HEK293 (cell line): ENCODE results near the gene HS3ST3A1.

Experiments used
- CTCF ChIP-seq: fragments of 450-650 bp; formaldehyde crosslinking; IDR thresholded peaks from 2 replicates; pipeline ENCODE4 v1.5.1; 2016; ENCODE audit warnings: missing biosample characterization, missing genetic modification characterization
- MYNN ChIP-seq: fragments of 450-650 bp; formaldehyde crosslinking; IDR thresholded peaks from 2 replicates; pipeline ENCODE4 v1.5.1; 2016; ENCODE audit warnings: missing biosample characterization, missing genetic modification characterization, borderline replicate concordance
- PBX3 ChIP-seq: sonication (generic); formaldehyde crosslinking; IDR thresholded peaks from 2 replicates; pipeline ENCODE4 v1.8.1; 2022; ENCODE audit warnings: mild to moderate bottlenecking, moderate library complexity, missing genetic modification reagents
- REPIN1 ChIP-seq: fragments of 450-650 bp; formaldehyde crosslinking; IDR thresholded peaks from 2 replicates; pipeline ENCODE4 v1.5.1; 2017; ENCODE audit warnings: missing biosample characterization, missing genetic modification characterization, low read depth
- ZNF146 ChIP-seq: fragments of 450-650 bp; formaldehyde crosslinking; IDR thresholded peaks from 2 replicates; pipeline ENCODE4 v1.5.1; 2016; ENCODE audit warnings: missing biosample characterization, missing genetic modification characterization
- ZNF274 ChIP-seq, 2 experiments: fragments of 200-500 bp in 1 of 2; fragments of 450-650 bp in 1 of 2; sonication (Bioruptor generic) in 1 of 2; formaldehyde crosslinking in 1 of 2; IDR thresholded peaks; 2 replicates each; pipeline versions ENCODE4 v1.5.1 to v1.6.1; 2014 to 2016; ENCODE audit warnings: borderline replicate concordance in 1 of 2, inconsistent platforms in 1 of 2, low read length in 1 of 2, missing biosample characterization in 1 of 2, missing genetic modification characterization in 1 of 2
- ZNF292 ChIP-seq: fragments of 450-650 bp; formaldehyde crosslinking; IDR thresholded peaks from 2 replicates; pipeline ENCODE4 v1.5.1; 2016; ENCODE audit warnings: low read depth, missing biosample characterization, missing genetic modification characterization, borderline replicate concordance
- ZNF341 ChIP-seq: fragments of 450-650 bp; formaldehyde crosslinking; IDR thresholded peaks from 2 replicates; pipeline ENCODE4; 2016; ENCODE audit warnings: low read depth, missing biosample characterization, missing genetic modification characterization

GRCh38 chr17:13462146-13462545, 139.6 kb downstream of the HS3ST3A1 start:
- TF ChIP-seq ZNF292 (tag by site-specific recombination) (no peak), CTCF (tag by site-specific recombination) (no peak), PBX3 (CRISPR knock-in tag) (no peak), REPIN1 (tag by site-specific recombination) (no peak), ZNF274 (IDR thresholded peaks at IDR 0.05; ENCODE audit: low read length) (no peak), ZNF274 (tag by site-specific recombination; IDR thresholded peaks at IDR 0.05; ENCODE audit: borderline replicate concordance) (no peak), ZNF146 (tag by site-specific recombination) (no peak), MYNN (no peak), ZNF341 (tag by site-specific recombination) (no peak)
